ENCODE measurements around the gene SORCS2.

- TF ChIP-seq CTCF (IDR thresholded peaks at IDR 0.05) (no peak), POLR2AphosphoS5 (IDR thresholded peaks at IDR 0.05; ENCODE audit: low read depth, low read length) (no peak), RAD21 (IDR thresholded peaks at IDR 0.05; ENCODE audit: low read length) (no peak), USF1 (IDR thresholded peaks at IDR 0.05; ENCODE audit: borderline replicate concordance, low read depth) (no peak), TEAD4 (IDR thresholded peaks at IDR 0.05; ENCODE audit: borderline replicate concordance, insufficient read depth) (no peak)
Measured at GRCh38 chr4:7662507-7662846, 470.1 kb downstream of the SORCS2 start.

Measured in SK-N-SH (cell line).